ENCODE results near the gene TP53BP2. TPM values are rescaled to one million over a fixed set of nuclear protein-coding genes. Genes with fewer than 3 reads are reported as not detected.
A peak's percentile ranks its signal among the peaks of the same experiment; 100 is the strongest.
"Not testable (repeated sequence)": the region's sequence is repeated elsewhere in the genome, so short reads cannot be mapped to it uniquely, and the experiment has no call there.

TP53BP2 gene
- total RNA-seq, 2 experiments from 2014 or later = 46.6 to 56.2 TPM

GRCh38 chr1:223750730-223751570 lies 94.8 kb downstream of the TP53BP2 start:
- no peaks in the 10 kb centered on the region for H3K9me3 Mint-ChIP-seq (ENCODE audit: low read depth)
- H3K4me1 Mint-ChIP-seq = peaks cover 14% of the 10 kb centered on the region
- H3K36me3 Mint-ChIP-seq (ENCODE audit: low read depth) = peaks cover 27% of the 10 kb centered on the region
- no peak overlapping the region for H3K4me3 Mint-ChIP-seq
- no peaks in the 10 kb centered on the region for H3K27me3 Mint-ChIP-seq
- POLR2A ChIA-PET = no interaction called here
- H3K27ac Mint-ChIP-seq = no peak overlapping the region
- CTCF ChIA-PET = interaction anchor here (0.6 to 6.4 kb wide), 13 partner anchors 10 to 616 kb away, joined by 3 to 95 read pairs (median 6); partner anchors contain the start of gene CAPN2
- no peak for DNase-seq
- intact Hi-C loops (cut with DNase I, micrococcal nuclease) = loop anchor here in 1 of 2 experiments (1.0 kb wide), 2 partner anchors 35 to 39 kb away; partner anchors contain the start of gene CAPN2
- no peak for ATAC-seq

GRCh38 chr1:223748773-223749733 lies 96.7 kb downstream of the TP53BP2 start:
- peak; percentile 70 for ATAC-seq
- no peaks in the 10 kb centered on the region for H3K27me3 Mint-ChIP-seq
- peaks cover 29% of the 10 kb centered on the region for H3K36me3 Mint-ChIP-seq (ENCODE audit: low read depth)
- ChIA-PET POLR2A (interaction anchor here (0.9 to 1.5 kb wide), 2 partner anchors 26 to 48 kb away, joined by 3 to 4 read pairs; no protein-coding TSS in a partner anchor), CTCF (interaction anchor here (0.5 to 6.4 kb wide), 38 partner anchors 8 to 505 kb away, joined by 3 to 95 read pairs (median 4); partner anchors contain the start of gene CAPN2)
- H3K4me3 Mint-ChIP-seq = peak overlapping the region; percentile 53
- peak; percentile 78 for DNase-seq
- H3K27ac Mint-ChIP-seq = no peak overlapping the region
- H3K9me3 Mint-ChIP-seq (ENCODE audit: low read depth) = no peaks in the 10 kb centered on the region
- peaks cover 14% of the 10 kb centered on the region for H3K4me1 Mint-ChIP-seq
- intact Hi-C loops (cut with DNase I, micrococcal nuclease) = loop anchor here (1.0 to 5.0 kb wide), 5 partner anchors 22 to 217 kb away; partner anchors contain the start of gene CAPN2 (in 1 of the 2)

DNA sequence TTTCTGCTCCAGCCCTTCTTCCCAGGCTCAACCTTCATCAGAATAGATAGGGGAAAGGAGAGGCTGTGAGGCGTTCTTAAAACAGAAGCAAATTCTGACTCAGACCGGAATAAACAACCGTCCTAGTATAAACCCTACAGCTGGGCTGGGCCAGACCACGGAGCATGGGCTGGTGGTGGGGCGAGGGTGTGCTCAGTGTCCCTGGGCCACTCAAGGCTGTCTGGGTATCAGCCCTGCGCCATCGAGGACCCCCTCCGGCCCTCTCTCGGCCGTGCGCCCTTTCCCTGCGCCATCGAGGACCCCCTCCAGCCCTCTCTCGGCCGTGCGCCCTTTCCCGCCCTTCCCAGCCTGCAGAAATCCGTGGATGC lies 97.4 kb downstream of the TP53BP2 start:
- no peaks in the 10 kb centered on the region for H3K27me3 Mint-ChIP-seq
- H3K4me3 Mint-ChIP-seq = peak overlapping the region; percentile 53
- H3K27ac Mint-ChIP-seq = no peak overlapping the region
- ATAC-seq (peak; percentile 62), DNase-seq (peak; percentile 41)
- ChIA-PET CTCF (interaction anchor here (0.6 to 6.4 kb wide), 16 partner anchors 9 to 303 kb away, joined by 3 to 95 read pairs (median 6); no protein-coding TSS in a partner anchor), POLR2A (interaction anchor here (1.5 kb wide), 1 partner anchor 47 kb away, joined by 4 read pairs; no protein-coding TSS in a partner anchor)
- H3K4me1 Mint-ChIP-seq = peaks cover 14% of the 10 kb centered on the region
- H3K36me3 Mint-ChIP-seq (ENCODE audit: low read depth) = peaks cover 29% of the 10 kb centered on the region
- intact Hi-C loops (cut with DNase I, micrococcal nuclease) = loop anchor here (1.0 to 5.0 kb wide), 4 partner anchors 22 to 216 kb away; partner anchors contain the start of gene CAPN2 (in 1 of the 2)
- H3K9me3 Mint-ChIP-seq (ENCODE audit: low read depth) = no peaks in the 10 kb centered on the region

DNA sequence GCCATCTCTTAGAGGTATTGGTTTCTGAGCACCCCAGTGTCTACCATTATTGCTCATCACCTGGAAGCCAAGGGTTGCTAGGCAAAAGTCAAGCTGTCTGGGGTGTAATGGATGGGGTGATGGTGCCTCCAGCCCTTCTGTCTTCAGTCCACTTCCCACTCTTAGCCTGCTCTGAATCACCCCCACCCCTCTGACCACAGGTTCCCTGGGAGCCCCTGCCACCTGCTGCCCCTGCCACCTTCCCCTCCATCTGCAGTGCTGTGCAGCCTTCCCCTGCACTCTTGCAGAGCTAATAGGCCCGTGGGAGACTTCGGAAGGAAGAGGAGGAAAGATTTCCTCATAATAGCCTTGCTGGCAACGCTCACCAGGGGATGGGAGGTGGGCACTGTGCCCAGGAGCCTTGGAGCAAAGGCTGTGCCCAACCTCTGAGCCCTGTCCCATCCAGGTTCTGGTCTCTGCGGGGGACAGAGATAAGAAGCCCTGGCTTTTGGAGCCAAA lies 97.9 kb downstream of the TP53BP2 start:
- Mint-ChIP-seq H3K36me3 (ENCODE audit: low read depth) (peaks cover 27% of the 10 kb centered on the region), H3K4me3 (no peak overlapping the region), H3K27me3 (no peaks in the 10 kb centered on the region), H3K9me3 (ENCODE audit: low read depth) (no peaks in the 10 kb centered on the region), H3K27ac (no peak overlapping the region), H3K4me1 (peaks cover 14% of the 10 kb centered on the region)
- intact Hi-C loops (cut with DNase I, micrococcal nuclease) = loop anchor here (1.0 to 5.0 kb wide), 4 partner anchors 21 to 216 kb away; partner anchors contain the start of gene CAPN2 (in 1 of the 2)
- ChIA-PET CTCF (interaction anchor here (0.6 to 6.4 kb wide), 9 partner anchors 9 to 52 kb away, joined by 3 to 95 read pairs (median 9); no protein-coding TSS in a partner anchor), POLR2A (no interaction called here)
- peak; percentile 73 for ATAC-seq
- DNase-seq = peak; percentile 18

- Mint-ChIP-seq H3K27me3 (no peaks in the 10 kb centered on the region), H3K4me1 (peaks cover 14% of the 10 kb centered on the region)
- POLR2A ChIA-PET = no interaction called here
Observed at GRCh38 chr1:223745731-223746130, 100.0 kb downstream of the TP53BP2 start.

DNA sequence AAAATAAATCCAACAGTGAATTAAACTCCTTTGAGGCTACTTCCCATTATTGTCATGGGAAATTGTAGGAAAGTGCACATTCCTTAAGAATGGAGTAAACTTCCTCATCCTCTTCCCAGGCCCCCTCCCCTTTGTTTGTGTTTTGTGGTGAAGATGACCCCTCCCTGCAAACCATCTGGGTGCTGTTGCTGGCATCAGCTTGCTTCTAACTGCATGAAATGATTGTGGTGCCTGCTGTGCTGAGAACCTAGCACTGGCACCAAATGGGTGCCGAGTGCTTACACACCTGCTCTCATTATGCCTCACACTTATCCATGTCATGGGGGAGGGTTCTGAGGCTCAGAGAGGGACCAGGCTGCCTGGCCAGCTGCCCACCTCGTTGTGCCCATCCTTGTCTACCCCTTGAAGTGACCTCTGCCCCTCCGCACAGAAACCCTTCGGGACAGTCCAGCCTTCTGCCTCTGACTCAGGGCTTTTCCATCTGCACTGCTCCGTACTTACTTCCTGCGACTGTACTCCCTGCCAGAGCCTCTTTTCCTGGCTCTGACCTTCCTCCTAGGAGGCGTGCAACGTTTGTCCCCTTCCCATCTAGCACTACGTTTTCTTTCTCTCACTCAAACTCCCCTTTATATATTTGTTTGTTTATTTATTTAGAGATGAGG lies 102.8 kb downstream of the TP53BP2 start:
- no peak overlapping the region for H3K27ac Mint-ChIP-seq
- no peak for DNase-seq
- no peaks in the 10 kb centered on the region for H3K9me3 Mint-ChIP-seq (ENCODE audit: low read depth)
- no peak overlapping the region for H3K4me3 Mint-ChIP-seq
- peaks cover 15% of the 10 kb centered on the region for H3K36me3 Mint-ChIP-seq (ENCODE audit: low read depth)
- H3K4me1 Mint-ChIP-seq = peaks cover 7% of the 10 kb centered on the region
- ATAC-seq = no peak
- intact Hi-C loops (cut with DNase I, micrococcal nuclease) = no loop called here
- CTCF ChIA-PET = interaction anchor here (1.0 to 1.6 kb wide), 2 partner anchors 15 to 42 kb away, joined by 3 to 6 read pairs; no protein-coding TSS in a partner anchor
- no peaks in the 10 kb centered on the region for H3K27me3 Mint-ChIP-seq
- POLR2A ChIA-PET = no interaction called here

More at GRCh38 chr1:223745731-223746130, 100.0 kb downstream of the TP53BP2 start:
- DNase-seq (no peak), ATAC-seq (no peak)
- CTCF ChIA-PET = interaction anchor here (0.7 to 1.3 kb wide), 3 partner anchors 29 to 587 kb away, joined by 3 to 6 read pairs (median 3); no protein-coding TSS in a partner anchor
- no peak overlapping the region for H3K27ac Mint-ChIP-seq
- intact Hi-C loops (cut with DNase I, micrococcal nuclease) = loop anchor here (5.0 kb wide), 2 partner anchors 33 to 213 kb away; partner anchors contain the start of gene CAPN2 (in 1 of the 2)
- no peaks in the 10 kb centered on the region for H3K9me3 Mint-ChIP-seq (ENCODE audit: low read depth)
- no peak overlapping the region for H3K4me3 Mint-ChIP-seq
- H3K36me3 Mint-ChIP-seq (ENCODE audit: low read depth) = peaks cover 21% of the 10 kb centered on the region

GRCh38 chr1:223741861-223742260 lies 103.9 kb downstream of the TP53BP2 start:
- no peak overlapping the region for H3K27ac Mint-ChIP-seq
- no peak overlapping the region for H3K4me3 Mint-ChIP-seq
- no peaks in the 10 kb centered on the region for H3K27me3 Mint-ChIP-seq
- CTCF ChIA-PET = interaction anchor here (0.5 to 1.6 kb wide), 3 partner anchors 14 to 43 kb away, joined by 3 to 6 read pairs (median 3); no protein-coding TSS in a partner anchor
- no peaks in the 10 kb centered on the region for H3K4me1 Mint-ChIP-seq
- POLR2A ChIA-PET = no interaction called here
- ATAC-seq (no peak), DNase-seq (no peak)
- H3K9me3 Mint-ChIP-seq (ENCODE audit: low read depth) = no peaks in the 10 kb centered on the region
- intact Hi-C loops (cut with DNase I, micrococcal nuclease) = no loop called here
- H3K36me3 Mint-ChIP-seq (ENCODE audit: low read depth) = peaks cover 7% of the 10 kb centered on the region

DNA sequence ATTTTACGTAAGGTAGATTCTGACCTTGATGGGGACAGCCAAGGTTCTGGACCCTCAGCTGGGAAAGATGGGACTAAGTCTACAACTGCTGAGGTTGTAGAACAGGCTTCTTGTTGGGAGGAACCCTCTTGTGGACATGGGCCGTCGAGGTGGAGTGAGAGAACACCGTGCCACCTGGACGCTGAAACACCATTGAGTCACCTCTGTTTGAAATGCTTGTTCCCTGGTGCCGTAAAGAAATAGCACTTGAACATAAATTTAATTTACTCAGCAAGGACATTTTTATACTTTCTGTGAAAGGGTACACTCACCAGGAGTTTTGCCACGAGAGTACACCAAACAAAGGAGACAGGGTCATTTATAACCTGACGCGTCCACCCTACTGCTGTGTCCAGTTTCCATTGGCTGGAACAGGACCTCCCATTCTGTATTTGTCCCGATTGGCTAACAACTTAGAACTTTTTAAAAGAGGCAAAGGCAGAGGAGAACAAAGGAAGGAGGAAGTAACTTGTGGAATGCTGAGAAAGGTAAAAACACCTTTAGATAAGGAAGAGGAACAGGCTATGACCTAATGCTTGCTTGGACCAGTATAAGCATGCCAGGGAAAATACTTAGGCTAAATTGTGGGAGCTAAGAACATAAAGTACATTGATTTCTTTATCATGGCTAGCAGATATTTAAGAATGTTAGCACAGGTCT lies 105.6 kb downstream of the TP53BP2 start:
- CTCF ChIA-PET = interaction anchor here (0.6 to 1.7 kb wide), 6 partner anchors 8 to 651 kb away, joined by 3 to 7 read pairs (median 4); no protein-coding TSS in a partner anchor
- POLR2A ChIA-PET; H3K4me3 Mint-ChIP-seq; ATAC-seq; H3K36me3 Mint-ChIP-seq (ENCODE audit: low read depth); intact Hi-C loops (cut with DNase I, micrococcal nuclease); H3K9me3 Mint-ChIP-seq (ENCODE audit: low read depth); DNase-seq; H3K27me3 Mint-ChIP-seq; H3K4me1 Mint-ChIP-seq; H3K27ac Mint-ChIP-seq: not testable (repeated sequence)

- no peak overlapping the region for H3K4me3 Mint-ChIP-seq
- POLR2A ChIA-PET = no interaction called here
- H3K36me3 Mint-ChIP-seq (ENCODE audit: low read depth) = peaks cover 5% of the 10 kb centered on the region
- CTCF ChIA-PET = interaction anchor here (0.6 to 1.7 kb wide), 4 partner anchors 9 to 87 kb away, joined by 3 to 7 read pairs (median 4); no protein-coding TSS in a partner anchor
- H3K4me1 Mint-ChIP-seq = no peaks in the 10 kb centered on the region
- ATAC-seq = no peak
- H3K9me3 Mint-ChIP-seq (ENCODE audit: low read depth) = no peaks in the 10 kb centered on the region
- H3K27me3 Mint-ChIP-seq = no peaks in the 10 kb centered on the region
- DNase-seq = no peak
- intact Hi-C loops (cut with DNase I, micrococcal nuclease) = no loop called here
- no peak overlapping the region for H3K27ac Mint-ChIP-seq
Observed at GRCh38 chr1:223739366-223740037, 106.2 kb downstream of the TP53BP2 start.
